Stimulated activated CD8-positive, alpha-beta memory T cell treated with anti-CD3 and anti-CD28 coated beads, Interleukin-4, amount 100 ng/mL, for 48 hours (primary cell): ENCODE measurements around the gene LDLRAD4.

Source experiments
- DNase-seq: peaks from one replicate; pipeline ENCODE4 v3.0.0-alpha.2; 2020

LDLRAD4 gene

GRCh38 chr18:13625843-13626543 lies 407.4 kb downstream of the LDLRAD4 start:
- no peak for DNase-seq

DNA sequence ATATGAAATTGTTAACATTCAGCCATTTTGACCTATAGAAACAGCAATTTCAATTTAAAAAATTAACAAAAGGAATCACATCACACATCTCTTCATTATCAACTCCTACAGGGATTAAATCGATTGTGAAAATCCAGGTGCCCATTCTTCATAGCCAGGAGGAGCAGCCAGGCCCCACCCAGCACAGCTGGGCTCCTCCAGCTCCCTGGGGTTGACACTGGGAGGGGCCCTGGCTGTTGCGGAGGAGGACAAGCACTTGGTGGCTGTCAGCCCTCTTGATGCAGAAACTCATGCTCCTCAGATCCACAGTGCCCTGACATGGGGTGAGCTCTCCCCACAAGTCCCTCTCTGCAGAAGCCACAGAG lies 408.0 kb downstream of the LDLRAD4 start:
- DNase-seq, result no peak

- DNase-seq, result peak; percentile 10
Observed at GRCh38 chr18:13627639-13628038, 409.1 kb downstream of the LDLRAD4 start.

- DNase-seq, result no peak
Observed at GRCh38 chr18:13628211-13628610, 409.7 kb downstream of the LDLRAD4 start.

DNA sequence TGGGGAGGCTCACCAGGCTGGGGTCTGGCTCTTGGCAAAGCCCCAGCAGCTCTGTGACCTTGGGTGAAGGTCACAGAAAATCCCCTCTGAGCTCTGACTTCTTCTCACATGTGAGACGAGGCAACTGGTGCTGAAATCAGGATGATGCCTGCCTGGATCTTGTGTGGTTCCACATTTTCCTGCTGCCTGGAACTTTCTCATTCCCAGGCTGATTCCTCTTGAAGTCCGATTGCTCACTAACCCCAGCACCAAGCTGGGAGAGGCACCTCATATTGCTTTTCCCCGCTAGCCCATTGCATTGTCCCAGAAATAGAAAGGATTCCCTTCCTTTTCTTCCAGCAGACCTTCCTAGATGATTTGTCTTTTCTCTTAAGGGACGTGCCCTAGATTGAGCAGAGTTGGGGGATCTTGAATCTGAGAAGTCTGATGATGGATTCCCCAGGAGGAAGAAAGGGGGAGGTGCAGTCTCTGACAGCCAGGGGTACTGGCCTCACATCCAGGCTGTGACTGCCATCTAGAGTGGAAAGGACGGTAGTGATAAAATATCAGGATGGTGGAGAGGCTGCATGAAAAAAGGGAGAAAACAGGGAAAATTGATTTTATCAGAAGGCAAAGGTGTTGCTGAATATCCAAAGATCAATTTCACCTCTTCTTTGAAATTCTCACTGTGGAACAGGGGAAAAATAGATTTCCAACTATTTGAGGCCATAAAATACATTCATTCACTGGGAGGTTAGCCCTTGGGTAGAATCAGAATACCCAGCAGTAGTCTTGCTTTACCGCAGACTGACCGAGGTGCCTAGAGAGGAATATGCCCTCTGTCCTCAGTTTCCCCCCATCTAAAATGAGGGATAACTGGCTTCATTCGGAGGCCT lies 411.5 kb downstream of the LDLRAD4 start:
- DNase-seq, result peak; percentile 65

DNA sequence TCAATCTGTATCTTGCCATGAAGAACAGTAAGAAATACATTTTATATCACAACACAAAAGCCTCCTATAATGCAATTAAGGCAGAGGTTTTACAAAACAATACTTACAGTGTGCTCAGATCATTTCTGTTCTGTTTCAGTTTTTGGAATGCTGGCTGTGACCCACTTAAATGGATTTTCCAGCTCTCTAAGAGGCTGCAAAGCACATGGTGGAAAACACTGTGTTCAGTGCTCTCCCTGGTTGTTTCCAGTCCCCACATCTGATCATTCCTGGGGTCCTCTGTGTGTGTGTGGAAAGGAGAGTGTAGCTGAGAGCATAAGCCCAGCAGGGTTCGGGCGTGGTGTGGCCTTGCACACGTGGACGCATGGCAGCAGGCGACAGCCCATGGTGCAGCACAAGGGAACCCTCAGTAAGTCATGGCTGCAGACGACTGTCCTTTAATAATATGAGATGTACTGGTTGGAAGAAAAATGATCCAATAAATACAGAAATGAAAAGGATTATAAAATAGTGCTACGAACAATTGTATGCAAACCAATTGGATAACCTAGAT lies 412.2 kb downstream of the LDLRAD4 start:
- no peak for DNase-seq

DNA sequence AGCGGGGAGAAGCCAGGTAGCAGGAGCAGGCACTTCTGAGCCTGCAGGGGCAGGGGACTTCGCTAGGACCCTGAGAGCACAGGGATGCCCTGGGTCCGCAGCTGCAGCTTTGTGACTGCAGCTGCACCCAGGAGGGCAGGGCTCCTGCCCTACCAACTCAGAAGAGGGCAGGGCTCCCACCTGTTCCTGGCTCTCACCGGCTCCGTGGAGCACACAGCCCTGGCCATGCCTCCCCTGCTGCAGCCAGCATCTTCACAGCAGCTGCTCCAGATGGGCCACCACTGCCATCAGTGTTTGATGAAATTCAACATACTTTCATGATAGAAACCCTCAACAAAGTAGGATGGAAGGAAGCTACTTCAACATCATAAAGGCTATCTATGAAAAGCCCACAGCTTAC lies 415.1 kb downstream of the LDLRAD4 start:
- no peak for DNase-seq

- DNase-seq, result no peak
Observed at GRCh38 chr18:13635046-13635445, 416.5 kb downstream of the LDLRAD4 start.

DNA sequence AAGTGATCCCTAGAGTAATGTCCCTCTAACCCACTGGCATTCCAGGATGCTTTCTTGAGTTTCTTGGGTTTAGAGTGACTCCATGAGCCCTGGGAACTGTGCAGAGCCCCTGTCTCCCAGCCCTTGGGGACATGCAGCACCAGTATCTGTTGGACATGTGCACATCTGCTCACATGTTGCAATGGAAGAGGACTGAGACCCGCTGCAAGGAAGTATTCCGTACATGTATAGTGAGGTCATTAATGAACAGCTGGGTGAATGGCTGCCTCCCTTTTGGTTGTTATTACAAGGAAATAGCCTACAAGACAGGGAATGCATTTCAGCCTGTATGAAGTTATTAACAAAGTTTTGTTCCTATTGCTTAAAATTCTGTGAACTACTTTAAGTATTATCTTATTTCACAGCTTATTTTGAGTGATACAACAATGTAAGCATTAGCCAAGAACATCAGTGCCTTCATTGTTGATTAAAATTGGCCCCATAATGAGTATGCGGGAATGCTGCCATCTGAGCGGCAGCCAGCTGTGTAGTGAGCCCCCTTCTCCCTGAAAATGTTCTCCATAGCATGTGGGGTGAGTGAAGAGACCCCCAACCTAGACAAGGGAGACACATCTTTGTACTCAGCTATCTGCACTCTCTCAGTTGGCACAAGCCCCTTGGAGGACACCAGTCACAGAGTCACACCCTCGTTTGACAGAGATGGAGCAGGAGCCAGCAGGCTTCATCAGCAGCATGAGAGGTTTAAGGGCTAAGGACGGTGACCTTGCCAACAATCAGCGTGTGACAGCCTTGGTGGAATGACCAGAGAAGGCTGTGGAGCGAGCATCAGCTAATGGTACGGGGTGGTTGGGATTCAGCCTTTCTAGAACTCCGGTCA lies 420.4 kb downstream of the LDLRAD4 start:
- no peak for DNase-seq

GRCh38 chr18:13640266-13640860 lies 421.8 kb downstream of the LDLRAD4 start:
- no peak for DNase-seq

- no peak for DNase-seq
Observed at GRCh38 chr18:13641551-13642439, 423.2 kb downstream of the LDLRAD4 start.

GRCh38 chr18:13642440-13642827 lies 423.9 kb downstream of the LDLRAD4 start:
- DNase-seq, result no peak

DNA sequence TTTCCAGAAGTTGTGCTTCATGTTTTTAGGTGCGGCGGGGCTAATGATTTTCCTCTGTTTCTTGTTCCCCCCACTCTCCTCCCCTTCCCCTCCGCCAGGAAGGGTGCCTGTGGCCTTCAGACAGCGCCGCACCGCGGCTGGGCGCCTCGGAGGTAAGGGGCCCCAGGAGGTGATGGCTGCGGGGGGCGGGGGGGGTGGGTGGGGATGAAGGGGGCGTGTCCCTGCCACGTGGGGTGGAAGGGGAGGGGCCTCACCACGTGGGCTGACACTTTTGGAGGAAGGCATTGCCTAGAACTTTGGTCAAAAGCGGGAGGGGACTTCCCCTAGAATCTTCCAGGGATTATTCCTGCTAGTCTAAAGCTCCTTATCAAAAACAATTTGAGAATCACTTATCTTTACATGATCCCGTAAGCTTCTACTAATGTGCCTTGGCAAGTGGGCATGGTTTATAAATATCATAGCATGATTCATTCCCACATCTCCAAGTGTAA lies 424.7 kb downstream of the LDLRAD4 start:
- DNase-seq, result no peak

DNA sequence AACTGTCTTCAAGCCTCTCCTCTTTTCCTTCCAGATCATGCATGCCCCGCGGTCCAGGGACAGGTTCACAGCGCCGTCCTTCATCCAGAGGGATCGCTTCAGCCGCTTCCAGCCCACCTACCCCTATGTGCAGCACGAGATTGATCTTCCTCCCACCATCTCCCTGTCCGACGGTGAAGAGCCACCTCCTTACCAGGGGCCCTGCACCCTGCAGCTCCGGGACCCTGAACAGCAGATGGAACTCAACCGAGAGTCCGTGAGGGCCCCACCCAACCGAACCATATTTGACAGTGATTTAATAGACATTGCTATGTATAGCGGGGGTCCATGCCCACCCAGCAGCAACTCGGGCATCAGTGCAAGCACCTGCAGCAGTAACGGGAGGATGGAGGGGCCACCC lies 426.5 kb downstream of the LDLRAD4 start:
- no peak for DNase-seq

DNA sequence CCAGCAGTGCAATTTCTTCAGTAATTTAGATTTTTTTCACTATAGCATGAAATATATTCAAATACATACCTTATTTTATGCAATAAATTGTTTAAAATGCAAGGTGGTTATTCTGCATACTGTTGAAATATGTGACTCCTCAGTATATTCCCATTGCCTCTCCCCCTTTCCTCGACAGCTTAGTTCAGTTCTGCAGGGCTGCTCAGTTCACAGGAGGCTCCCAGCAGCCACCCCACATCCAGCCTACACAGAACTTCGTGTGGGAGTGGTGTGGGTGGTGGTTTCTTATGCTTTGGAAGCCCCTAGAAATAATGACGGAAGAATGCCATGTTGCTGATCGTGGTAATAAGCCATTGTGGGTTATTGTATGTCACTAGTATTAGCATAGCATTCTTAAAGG lies 428.1 kb downstream of the LDLRAD4 start:
- no peak for DNase-seq

DNA sequence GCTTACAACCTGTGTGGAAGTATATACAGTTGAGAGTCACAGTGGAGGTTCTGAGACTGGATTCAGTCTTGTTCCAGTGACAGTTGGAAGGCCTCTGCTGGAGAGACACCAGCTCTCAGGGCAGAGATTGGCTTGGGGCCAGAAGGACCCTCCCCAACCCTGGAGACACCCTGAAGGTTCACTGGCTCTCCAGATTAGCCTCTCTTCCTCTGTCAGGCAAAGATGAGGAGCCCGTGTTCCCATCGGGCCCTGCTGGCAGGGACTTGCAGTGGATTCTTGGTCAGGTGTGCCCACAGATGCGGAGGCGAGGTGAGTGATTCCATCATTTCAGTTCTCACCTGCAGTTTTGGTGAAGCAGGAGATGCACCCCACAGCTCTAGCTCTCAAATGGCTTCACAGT lies 429.2 kb downstream of the LDLRAD4 start:
- no peak for DNase-seq

GRCh38 chr18:13649397-13650390 lies 431.1 kb downstream of the LDLRAD4 start:
- DNase-seq, result no peak

DNA sequence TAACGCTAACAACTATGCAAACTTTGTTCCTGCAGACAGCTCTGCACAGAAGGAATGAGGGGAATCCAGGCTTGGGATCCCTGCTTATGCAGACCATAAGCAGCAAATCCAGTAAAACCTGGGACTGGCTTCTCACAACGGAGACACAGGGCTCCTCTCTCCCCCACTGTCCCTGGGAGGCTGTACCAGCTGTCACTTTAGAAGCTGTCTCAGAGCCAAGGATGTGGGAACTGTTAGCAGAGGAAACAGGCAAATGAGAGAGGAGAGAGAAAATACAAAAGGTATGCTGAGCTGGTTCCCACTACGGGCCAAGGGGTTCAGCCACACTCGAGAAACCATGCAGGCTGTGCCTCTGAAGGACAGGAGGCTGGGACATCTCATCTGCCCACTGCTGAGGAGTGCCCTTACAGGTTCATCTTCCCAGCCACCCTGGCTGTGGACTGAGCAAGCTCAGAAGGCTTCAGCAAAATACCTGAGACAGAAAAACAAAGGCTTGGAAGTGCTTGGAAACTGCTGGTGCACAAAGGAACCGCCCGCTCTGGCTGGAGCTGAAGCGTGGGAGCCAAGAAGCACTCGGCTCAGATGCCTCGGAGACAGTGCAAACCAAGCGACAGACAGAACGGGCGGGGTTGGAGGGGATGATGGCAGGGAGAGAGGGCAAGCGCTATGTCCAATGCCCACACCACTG lies 435.3 kb downstream of the LDLRAD4 start:
- DNase-seq, result no peak

DNA sequence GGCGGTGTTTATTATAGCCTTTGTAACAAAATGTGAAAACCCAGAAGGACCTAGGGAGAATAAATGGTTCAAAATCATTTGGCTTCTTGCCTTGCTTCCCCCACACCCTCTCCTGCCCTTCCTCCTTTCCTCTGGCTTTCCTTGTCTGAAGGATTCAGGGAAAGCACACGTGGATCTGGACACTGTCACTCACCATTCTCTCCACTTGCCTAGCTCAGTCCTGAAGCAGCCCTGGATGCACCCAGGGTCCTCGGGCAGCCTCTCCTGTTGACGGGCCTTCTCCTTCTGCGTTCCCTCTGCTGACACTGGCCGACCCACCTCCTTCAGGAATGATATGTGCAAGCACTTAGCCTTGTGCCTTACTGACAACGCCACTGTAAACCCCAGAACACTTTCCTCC lies 439.4 kb downstream of the LDLRAD4 start:
- DNase-seq, result no peak
